Measurements from ENCODE around the gene TPTE. TPM values are rescaled to one million over a fixed set of nuclear protein-coding genes. Genes with fewer than 3 reads are reported as not detected.
"Not testable (repeated sequence)": the region's sequence is repeated elsewhere in the genome, so short reads cannot be mapped to it uniquely, and the experiment has no call there.

TPTE gene
- total RNA-seq, 1 donor from 2014 or later = not detected

DNA sequence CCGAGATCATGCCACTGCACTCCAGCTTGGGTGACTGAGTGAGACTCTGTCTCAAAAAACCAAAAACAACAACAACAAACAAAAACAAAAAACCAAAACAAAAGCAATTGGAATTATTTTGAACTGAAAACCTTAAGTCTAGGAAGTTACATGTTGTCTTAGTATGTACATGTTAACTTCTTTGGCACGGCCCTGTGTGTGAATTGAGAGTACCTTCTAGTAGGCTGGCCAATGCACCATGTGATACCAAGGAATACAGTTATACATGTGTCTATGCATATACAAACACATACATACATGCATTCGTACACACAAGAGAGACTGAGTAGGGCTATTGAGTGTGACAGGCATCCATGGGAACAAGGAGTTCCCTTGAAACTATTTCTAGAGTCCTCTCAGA is 18.6 kb downstream of the TPTE start:
- no peak overlapping the region for H3K27ac Mint-ChIP-seq
- TF ChIP-seq, protein P1, sequence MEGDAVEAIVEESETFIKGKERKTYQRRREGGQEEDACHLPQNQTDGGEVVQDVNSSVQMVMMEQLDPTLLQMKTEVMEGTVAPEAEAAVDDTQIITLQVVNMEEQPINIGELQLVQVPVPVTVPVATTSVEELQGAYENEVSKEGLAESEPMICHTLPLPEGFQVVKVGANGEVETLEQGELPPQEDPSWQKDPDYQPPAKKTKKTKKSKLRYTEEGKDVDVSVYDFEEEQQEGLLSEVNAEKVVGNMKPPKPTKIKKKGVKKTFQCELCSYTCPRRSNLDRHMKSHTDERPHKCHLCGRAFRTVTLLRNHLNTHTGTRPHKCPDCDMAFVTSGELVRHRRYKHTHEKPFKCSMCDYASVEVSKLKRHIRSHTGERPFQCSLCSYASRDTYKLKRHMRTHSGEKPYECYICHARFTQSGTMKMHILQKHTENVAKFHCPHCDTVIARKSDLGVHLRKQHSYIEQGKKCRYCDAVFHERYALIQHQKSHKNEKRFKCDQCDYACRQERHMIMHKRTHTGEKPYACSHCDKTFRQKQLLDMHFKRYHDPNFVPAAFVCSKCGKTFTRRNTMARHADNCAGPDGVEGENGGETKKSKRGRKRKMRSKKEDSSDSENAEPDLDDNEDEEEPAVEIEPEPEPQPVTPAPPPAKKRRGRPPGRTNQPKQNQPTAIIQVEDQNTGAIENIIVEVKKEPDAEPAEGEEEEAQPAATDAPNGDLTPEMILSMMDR (IDR thresholded peaks at IDR 0.05; ENCODE audit: unreplicated experiment) = no peak
- no peaks in the 10 kb centered on the region for H3K27me3 Mint-ChIP-seq (ENCODE audit: low read depth)
- DNase-seq (ENCODE audit: low spot score in 2 of 2, unreplicated experiment in 2 of 2) = no peak
- H3K9me3 Mint-ChIP-seq = peaks cover 19% of the 10 kb centered on the region
- H3K36me3 Mint-ChIP-seq = no peaks in the 10 kb centered on the region
- no peak overlapping the region for H3K4me3 Mint-ChIP-seq
- H3K4me1 Mint-ChIP-seq = no peaks in the 10 kb centered on the region

DNA sequence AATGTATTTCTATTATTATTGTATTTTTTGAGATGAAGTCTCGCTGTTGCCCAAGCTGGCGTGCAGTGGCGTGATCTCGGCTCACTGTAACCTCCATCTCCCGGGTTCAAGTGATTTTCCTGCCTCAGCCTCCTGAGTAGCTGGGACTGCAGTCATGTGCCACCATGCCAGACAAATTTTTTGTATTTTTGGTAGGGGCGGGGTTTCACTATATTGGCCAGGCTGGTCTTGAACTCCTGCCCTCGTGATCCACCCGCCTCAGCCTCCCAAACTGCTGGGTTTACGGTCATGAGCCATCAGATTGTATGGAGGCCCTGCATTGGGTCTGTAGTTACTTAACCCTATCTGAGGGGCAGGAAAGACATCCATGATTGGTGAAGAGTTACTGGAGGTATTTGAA is 23.0 kb downstream of the TPTE start:
- H3K36me3 Mint-ChIP-seq; H3K4me3 Mint-ChIP-seq; H3K27ac Mint-ChIP-seq; DNase-seq (ENCODE audit: low spot score in 2 of 2, unreplicated experiment in 2 of 2); H3K27me3 Mint-ChIP-seq (ENCODE audit: low read depth); H3K4me1 Mint-ChIP-seq: not testable (repeated sequence)
- H3K9me3 Mint-ChIP-seq = peaks cover 29% of the 10 kb centered on the region

DNA sequence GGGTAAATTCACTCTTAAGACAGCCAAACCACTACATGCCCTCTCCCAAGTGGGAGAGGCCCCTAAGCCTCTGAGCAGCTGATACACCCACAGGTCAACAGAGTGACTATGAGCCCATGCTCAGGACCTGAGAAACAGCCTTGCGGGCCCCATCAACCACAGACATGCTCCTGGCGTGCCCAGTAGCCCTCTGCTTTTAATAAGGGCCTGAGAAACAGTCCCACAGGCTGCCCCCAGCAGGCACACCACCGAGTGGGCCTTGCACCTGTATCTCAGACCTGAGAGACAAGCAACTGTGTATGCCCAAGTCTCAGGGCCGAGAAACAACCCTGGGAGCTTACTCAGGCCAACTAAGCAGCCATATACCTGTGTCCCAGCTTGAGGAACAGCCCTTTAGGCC is 26.5 kb downstream of the TPTE start:
- not testable (repeated sequence) for H3K36me3 Mint-ChIP-seq; DNase-seq (ENCODE audit: low spot score in 2 of 2, unreplicated experiment in 2 of 2); H3K4me3 Mint-ChIP-seq; H3K27me3 Mint-ChIP-seq (ENCODE audit: low read depth); H3K4me1 Mint-ChIP-seq; H3K27ac Mint-ChIP-seq
- H3K9me3 Mint-ChIP-seq = peaks cover 58% of the 10 kb centered on the region

DNA sequence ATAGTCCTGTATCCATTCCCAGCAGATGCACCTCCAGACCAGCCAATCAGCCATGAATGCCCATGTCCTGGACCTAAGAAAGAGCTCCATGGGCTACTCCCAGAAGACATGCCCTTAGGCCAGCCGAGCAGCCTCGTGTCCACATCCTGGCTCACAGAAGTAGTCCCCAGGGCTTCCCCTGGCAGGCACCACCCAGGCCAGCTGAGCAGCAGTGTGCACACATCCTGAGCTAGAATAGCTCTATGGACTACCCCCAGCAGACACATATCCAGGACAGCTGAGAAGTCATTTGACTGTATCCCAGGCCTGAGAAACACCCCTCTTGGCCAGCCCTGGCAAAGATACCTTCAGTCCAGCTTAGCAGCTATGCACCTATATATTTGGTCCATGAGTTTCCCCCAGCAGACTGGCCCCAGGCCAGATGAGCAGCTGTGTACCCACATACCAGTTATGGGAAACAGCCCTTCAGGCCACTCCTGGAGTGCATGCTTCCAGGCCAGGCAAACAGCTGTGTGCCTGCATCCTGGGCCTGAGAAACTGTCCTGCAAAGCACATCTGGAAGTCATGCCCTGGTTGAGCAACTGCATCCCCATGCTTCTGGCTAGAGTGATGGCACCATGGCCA is 27.1 kb downstream of the TPTE start:
- not testable (repeated sequence) for H3K27me3 Mint-ChIP-seq (ENCODE audit: low read depth); H3K4me3 Mint-ChIP-seq; DNase-seq (ENCODE audit: low spot score in 2 of 2, unreplicated experiment in 2 of 2); H3K4me1 Mint-ChIP-seq; H3K27ac Mint-ChIP-seq; H3K36me3 Mint-ChIP-seq
- peaks cover 58% of the 10 kb centered on the region for H3K9me3 Mint-ChIP-seq

DNA sequence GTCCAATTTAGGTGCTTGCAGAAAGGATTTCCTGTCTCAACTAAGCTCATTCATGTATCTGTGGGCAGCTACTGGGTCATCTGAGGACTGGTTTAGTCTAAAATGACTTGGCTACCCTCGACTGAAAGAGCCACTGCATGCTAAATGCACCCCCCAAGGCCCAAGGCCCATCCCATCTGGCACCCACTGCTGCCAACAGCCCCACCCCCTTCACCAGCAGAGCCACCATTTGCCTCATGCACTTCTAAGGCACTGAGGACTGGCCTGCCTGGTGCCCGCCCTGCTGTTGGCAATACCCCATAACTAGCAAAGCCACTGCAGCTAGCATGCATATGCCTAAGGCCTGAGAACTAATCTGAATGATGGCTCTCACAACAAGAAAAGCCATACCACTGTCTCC is 49.4 kb downstream of the TPTE start:
- not testable (repeated sequence) for DNase-seq (ENCODE audit: low spot score in 2 of 2, unreplicated experiment in 2 of 2); H3K27ac Mint-ChIP-seq; H3K4me1 Mint-ChIP-seq; H3K4me3 Mint-ChIP-seq; H3K27me3 Mint-ChIP-seq (ENCODE audit: low read depth); H3K36me3 Mint-ChIP-seq
- peaks cover 48% of the 10 kb centered on the region for H3K9me3 Mint-ChIP-seq

DNA sequence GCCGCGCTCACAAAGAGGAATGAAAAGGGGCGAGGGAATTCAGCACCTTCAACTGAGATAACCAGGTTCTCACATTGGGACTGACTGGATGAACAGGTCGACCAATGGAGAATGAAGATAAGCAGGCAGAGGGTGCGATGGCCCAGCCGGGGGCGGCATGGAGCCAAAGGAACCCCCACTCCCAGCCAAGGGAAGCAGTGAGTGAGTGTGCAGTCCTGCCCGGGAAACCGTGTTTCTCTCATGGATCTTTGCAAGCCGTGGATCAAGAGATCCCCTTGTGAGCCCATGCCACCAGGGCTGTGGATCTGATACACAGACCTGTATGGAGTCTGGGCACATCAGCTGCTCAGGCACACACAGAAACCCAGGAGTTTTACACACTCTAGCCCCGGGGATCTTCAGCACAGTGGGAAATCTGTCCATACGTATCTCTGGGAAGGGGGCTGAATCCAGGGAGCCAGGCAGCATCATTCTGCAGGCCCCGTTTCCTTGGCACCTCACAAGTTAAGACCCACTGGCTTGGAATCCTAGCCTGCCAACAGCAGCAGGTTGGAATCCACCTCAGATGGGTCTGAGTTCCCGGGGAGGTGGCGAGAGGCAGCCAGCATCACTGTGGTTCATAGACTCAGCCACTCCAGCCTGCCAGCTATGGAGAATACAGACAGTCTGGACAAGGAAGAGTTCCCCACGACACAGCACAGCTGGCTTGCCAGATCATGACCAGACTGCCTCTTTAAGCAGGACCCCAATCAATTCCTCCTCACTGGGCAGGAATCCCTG is 53.3 kb downstream of the TPTE start:
- H3K9me3 Mint-ChIP-seq = peaks cover 37% of the 10 kb centered on the region
- not testable (repeated sequence) for H3K36me3 Mint-ChIP-seq; H3K27me3 Mint-ChIP-seq (ENCODE audit: low read depth); H3K4me3 Mint-ChIP-seq; DNase-seq (ENCODE audit: low spot score in 2 of 2, unreplicated experiment in 2 of 2); H3K27ac Mint-ChIP-seq; H3K4me1 Mint-ChIP-seq

DNA sequence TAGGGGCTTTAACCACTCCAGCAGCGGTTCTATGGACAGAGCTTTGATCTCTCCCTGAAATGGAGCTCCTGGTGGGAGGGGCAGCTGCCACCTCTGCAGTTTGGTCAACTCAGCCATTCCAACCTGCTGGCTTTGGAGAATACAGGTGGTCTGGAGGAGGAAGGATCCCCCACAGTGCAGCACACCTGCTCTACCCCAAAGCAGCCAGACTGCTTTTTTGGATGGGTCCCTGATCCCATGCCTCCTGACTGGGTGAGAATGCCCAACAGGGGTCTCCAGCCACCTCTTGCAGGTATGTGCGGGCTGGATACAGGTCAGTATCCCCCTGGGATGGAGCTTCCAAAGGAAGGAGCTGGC is 53.9 kb downstream of the TPTE start:
- TF ChIP-seq, protein P1 (IDR thresholded peaks at IDR 0.05; ENCODE audit: unreplicated experiment) = no peak
- Mint-ChIP-seq H3K27me3 (ENCODE audit: low read depth) (no peaks in the 10 kb centered on the region), H3K9me3 (peaks cover 33% of the 10 kb centered on the region), H3K4me1 (no peaks in the 10 kb centered on the region), H3K27ac (no peak overlapping the region), H3K4me3 (no peak overlapping the region), H3K36me3 (peaks cover 4% of the 10 kb centered on the region)
- DNase-seq (ENCODE audit: low spot score in 2 of 2, unreplicated experiment in 2 of 2) = no peak

DNA sequence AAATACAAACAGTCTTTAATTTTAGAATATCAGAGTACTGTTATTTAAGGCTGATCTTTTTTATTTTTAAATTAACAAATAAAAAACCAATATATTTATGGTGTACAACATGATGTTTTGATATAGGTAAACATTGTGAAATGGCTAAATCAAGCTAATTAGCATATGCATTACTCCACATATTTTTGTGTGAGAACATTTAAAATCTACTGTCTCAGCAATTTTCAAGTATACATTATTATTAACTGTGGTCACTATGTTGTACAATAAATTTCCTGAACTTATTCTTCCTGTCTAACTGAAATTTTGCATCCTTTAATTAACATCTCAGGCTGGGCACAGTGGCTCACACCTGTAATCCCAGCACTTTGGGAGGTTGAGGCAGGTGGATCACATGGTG is 57.5 kb downstream of the TPTE start:
- H3K4me1 Mint-ChIP-seq; H3K27me3 Mint-ChIP-seq (ENCODE audit: low read depth); H3K36me3 Mint-ChIP-seq; H3K4me3 Mint-ChIP-seq; DNase-seq (ENCODE audit: low spot score in 2 of 2, unreplicated experiment in 2 of 2); H3K27ac Mint-ChIP-seq: not testable (repeated sequence)
- peaks cover 31% of the 10 kb centered on the region for H3K9me3 Mint-ChIP-seq

DNA sequence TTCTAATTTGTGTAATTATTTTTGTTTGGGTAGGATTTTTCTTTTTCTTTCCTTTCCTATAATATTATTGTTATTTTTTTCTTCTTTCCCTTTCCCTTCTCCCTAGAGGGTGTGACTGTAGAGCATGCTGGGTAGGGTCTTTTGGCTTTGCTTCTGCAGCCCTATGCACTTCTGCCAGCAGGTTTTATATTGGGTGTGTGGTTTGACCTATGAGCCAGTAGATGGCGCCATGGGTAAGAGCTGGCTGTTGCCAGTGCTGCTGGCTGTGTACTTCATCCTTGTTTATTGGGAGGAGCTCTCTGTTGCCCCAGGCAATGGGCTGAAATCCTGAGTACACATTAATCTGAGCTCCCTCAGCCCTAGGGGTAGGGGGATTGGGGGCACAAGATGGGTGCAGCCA is 67.7 kb downstream of the TPTE start:
- H3K4me1 Mint-ChIP-seq; DNase-seq (ENCODE audit: low spot score in 2 of 2, unreplicated experiment in 2 of 2); H3K36me3 Mint-ChIP-seq; H3K27me3 Mint-ChIP-seq (ENCODE audit: low read depth); H3K27ac Mint-ChIP-seq; H3K4me3 Mint-ChIP-seq: not testable (repeated sequence)
- peaks cover 15% of the 10 kb centered on the region for H3K9me3 Mint-ChIP-seq

DNA sequence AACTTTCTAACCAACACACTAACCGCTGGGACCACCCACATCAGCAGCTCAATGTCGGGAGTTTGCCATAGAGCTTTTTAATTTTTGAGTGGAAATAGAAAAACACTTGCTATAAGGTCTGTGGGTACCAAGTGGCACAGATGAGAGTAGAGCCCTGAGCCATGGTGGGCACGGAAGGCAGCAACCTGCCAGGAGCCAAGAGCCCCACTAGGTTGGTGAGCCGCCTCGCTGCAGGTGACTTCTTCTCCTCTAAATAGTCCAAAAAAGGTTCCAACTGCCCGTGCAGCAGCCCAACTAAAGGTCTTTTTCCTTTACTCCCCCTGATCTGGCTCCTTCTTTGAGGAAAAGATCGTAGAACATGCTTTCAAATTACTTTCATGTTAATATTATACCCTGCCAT is 85.7 kb downstream of the TPTE start:
- not testable (repeated sequence) for H3K36me3 Mint-ChIP-seq; H3K27ac Mint-ChIP-seq; DNase-seq (ENCODE audit: low spot score in 2 of 2, unreplicated experiment in 2 of 2)

DNA sequence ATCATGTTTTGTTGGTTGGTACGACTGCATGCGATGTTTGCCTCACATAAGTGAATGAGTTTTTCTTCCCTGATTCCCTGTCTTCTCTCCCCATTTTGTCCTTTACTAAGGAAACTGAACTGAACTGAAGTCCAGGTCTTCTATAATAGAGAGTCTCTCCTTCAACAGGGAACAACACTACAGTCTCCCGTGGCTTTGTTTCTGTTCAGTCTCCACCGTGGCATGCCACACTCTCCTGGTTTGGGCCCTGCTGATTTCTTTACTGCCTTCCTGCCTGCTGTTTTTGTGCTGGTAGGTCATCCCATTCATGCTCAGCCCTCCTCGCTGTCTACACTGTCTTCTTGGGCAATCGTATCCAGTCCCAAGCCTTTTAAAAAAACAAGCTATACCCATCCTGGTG is 92.9 kb downstream of the TPTE start:
- H3K4me1 Mint-ChIP-seq; H3K9me3 Mint-ChIP-seq; DNase-seq (ENCODE audit: low spot score in 2 of 2, unreplicated experiment in 2 of 2); H3K27ac Mint-ChIP-seq; H3K36me3 Mint-ChIP-seq; H3K27me3 Mint-ChIP-seq (ENCODE audit: low read depth); H3K4me3 Mint-ChIP-seq: not testable (repeated sequence)

More for the DNA sequence above, 85.7 kb downstream of the TPTE start:
- H3K4me3 Mint-ChIP-seq; H3K4me1 Mint-ChIP-seq; H3K27me3 Mint-ChIP-seq (ENCODE audit: low read depth): not testable (repeated sequence)
- H3K9me3 Mint-ChIP-seq = peaks cover 15% of the 10 kb centered on the region

DNA sequence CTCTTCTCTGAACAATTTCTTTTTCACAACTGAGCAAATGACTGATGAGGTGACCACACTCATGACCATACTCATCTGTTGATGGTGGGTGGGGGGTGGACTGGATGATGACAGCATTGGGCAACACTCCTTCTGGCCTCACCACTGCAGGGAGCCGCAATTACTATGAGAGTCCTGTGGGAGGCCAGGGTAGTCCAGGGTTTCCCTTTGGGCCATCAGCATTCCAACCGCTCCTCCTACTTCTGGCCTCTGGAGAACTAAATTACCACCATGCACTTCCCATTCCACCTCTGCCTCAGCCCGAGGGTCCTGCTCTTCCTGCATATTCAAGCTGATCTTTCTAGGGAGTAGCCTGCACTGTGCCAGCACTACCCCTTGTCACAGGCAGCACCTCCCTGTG is 94.7 kb downstream of the TPTE start:
- not testable (repeated sequence) for H3K4me1 Mint-ChIP-seq; DNase-seq (ENCODE audit: low spot score in 2 of 2, unreplicated experiment in 2 of 2); H3K4me3 Mint-ChIP-seq; H3K27me3 Mint-ChIP-seq (ENCODE audit: low read depth); H3K36me3 Mint-ChIP-seq; H3K27ac Mint-ChIP-seq
- peaks cover 11% of the 10 kb centered on the region for H3K9me3 Mint-ChIP-seq
